HG02885 (cell line): Measurements from ENCODE around the gene FAF1.
"Not testable (repeated sequence)": the region's sequence is repeated elsewhere in the genome, so short reads cannot be mapped to it uniquely, and the experiment has no call there.

Experiments
- ATAC-seq: cut with Tn5 transposase; IDR thresholded peaks from one replicate; pipeline ENCODE4 v1.9.1; 2021; ENCODE audit warnings: mild to moderate bottlenecking; ENCODE audit not compliant: unreplicated experiment, poor library complexity

Gene FAF1

GRCh38 chr1:50959913-50960844, at the start of gene FAF1:
Gene FAF1, minus strand, starts transcription at chr1:50960267. Its CDS starts 456 bp downstream, at chr1:50959811.
- ATAC-seq = peak; percentile 87

GRCh38 chr1:51009381-51009780, 49.3 kb upstream of the FAF1 start:
- ATAC-seq = no peak

- not testable (repeated sequence) for ATAC-seq
Measured at GRCh38 chr1:51005549-51005948, 45.5 kb upstream of the FAF1 start.

- no peak for ATAC-seq
Measured at GRCh38 chr1:51002516-51002915, 42.4 kb upstream of the FAF1 start.

- no peak for ATAC-seq
Measured at GRCh38 chr1:51000651-51001050, 40.6 kb upstream of the FAF1 start.

- no peak for ATAC-seq
Measured at GRCh38 chr1:51000160-51000559, 40.1 kb upstream of the FAF1 start.

GRCh38 chr1:50999375-50999774, 39.3 kb upstream of the FAF1 start:
- not testable (repeated sequence) for ATAC-seq

- ATAC-seq = no peak
Measured at GRCh38 chr1:50996083-50996482, 36.0 kb upstream of the FAF1 start.

- no peak for ATAC-seq
Measured at GRCh38 chr1:50995651-50996050, 35.6 kb upstream of the FAF1 start.

GRCh38 chr1:50994997-50995396, 34.9 kb upstream of the FAF1 start:
- ATAC-seq = no peak

- ATAC-seq = no peak
Measured at GRCh38 chr1:50993645-50994044, 33.6 kb upstream of the FAF1 start.

- no peak for ATAC-seq
Measured at GRCh38 chr1:50992532-50993318, 32.7 kb upstream of the FAF1 start.

- no peak for ATAC-seq
Measured at GRCh38 chr1:50989694-50990093, 29.6 kb upstream of the FAF1 start.

GRCh38 chr1:50986653-50987052, 26.6 kb upstream of the FAF1 start:
- ATAC-seq = no peak

GRCh38 chr1:50985094-50985493, 25.0 kb upstream of the FAF1 start:
- ATAC-seq = no peak

- ATAC-seq = no peak
Measured at GRCh38 chr1:50983219-50983802, 23.2 kb upstream of the FAF1 start.

GRCh38 chr1:50982611-50983010, 22.5 kb upstream of the FAF1 start:
- no peak for ATAC-seq

- ATAC-seq = no peak
Measured at GRCh38 chr1:50981741-50982140, 21.7 kb upstream of the FAF1 start.

GRCh38 chr1:50980505-50980904, 20.4 kb upstream of the FAF1 start:
- ATAC-seq = no peak

GRCh38 chr1:50979937-50980336, 19.9 kb upstream of the FAF1 start:
- ATAC-seq = no peak
